Neural progenitor cell (in vitro differentiated cells): ENCODE data around the gene SOX2. TPM values are rescaled to one million over a fixed set of nuclear protein-coding genes. Genes with fewer than 3 reads are reported as not detected.

ENCODE experiments used
- DNase-seq: peaks from one replicate; pipeline ENCODE4 v3.0.0-alpha.2; 2016; ENCODE audit warnings: low spot score
- H2AFZ ChIP-seq: fragments of 200-600 bp; sonication (generic); replicated peaks from 2 replicates; pipeline ENCODE4 v1.6.1; 2016; ENCODE audit warnings: antibody characterized with exemption
- H3F3A ChIP-seq: fragments of 200-600 bp; sonication (generic); 2 replicates; pipeline ENCODE4 v1.6.1; 2016; ENCODE audit warnings: antibody characterized with exemption, low read depth
- H3K27ac ChIP-seq: fragments of 200-600 bp; sonication (generic); 2 replicates; pipeline ENCODE4 v1.5.1; 2016; ENCODE audit warnings: mild to moderate bottlenecking
- H3K27me3 ChIP-seq: fragments of 200-600 bp; sonication (generic); 2 replicates; pipeline ENCODE4 v1.6.1; 2016; ENCODE audit warnings: mild to moderate bottlenecking, moderate library complexity
- H3K36me3 ChIP-seq: fragments of 200-600 bp; sonication (generic); 2 replicates; pipeline ENCODE4 v1.5.1; 2016
- H3K4me1 ChIP-seq: fragments of 200-600 bp; sonication (generic); 2 replicates; pipeline ENCODE4 v1.6.1; 2016; ENCODE audit warnings: mixed run types
- H3K4me2 ChIP-seq: fragments of 200-600 bp; sonication (generic); 2 replicates; pipeline ENCODE4 v1.6.1; 2016
- H3K4me3 ChIP-seq: fragments of 200-600 bp; sonication (generic); 2 replicates; pipeline ENCODE4 v1.5.1; 2016
- H3K79me2 ChIP-seq: fragments of 200-600 bp; sonication (generic); 2 replicates; pipeline ENCODE4 v1.6.1; 2016; ENCODE audit warnings: low read depth
- H3K9ac ChIP-seq: fragments of 200-600 bp; sonication (generic); 2 replicates; pipeline ENCODE4 v1.6.1; 2016
- H3K9me3 ChIP-seq: fragments of 200-600 bp; sonication (generic); 2 replicates; pipeline ENCODE4 v1.5.1; 2016; ENCODE audit warnings: low read depth
- H4K20me1 ChIP-seq: fragments of 200-600 bp; sonication (generic); 2 replicates; pipeline ENCODE4 v1.6.1; 2016; ENCODE audit warnings: low read depth
- H3K27ac Mint-ChIP-seq: 3 replicates; pipeline ENCODE4 v1.8.0; 2021; ENCODE audit warnings: mixed read lengths
- H3K27me3 Mint-ChIP-seq: 2 replicates; pipeline ENCODE4 v1.8.0; 2022; ENCODE audit warnings: low read depth, mild to moderate bottlenecking, inconsistent platforms, moderate library complexity, mixed read lengths; ENCODE audit not compliant: insufficient read depth
- H3K36me3 Mint-ChIP-seq: 3 replicates; pipeline ENCODE4 v1.8.0; 2021; ENCODE audit warnings: mixed read lengths
- H3K4me1 Mint-ChIP-seq: 3 replicates; pipeline ENCODE4 v1.8.0; 2021; ENCODE audit warnings: mixed read lengths
- H3K4me3 Mint-ChIP-seq: 3 replicates; pipeline ENCODE4 v1.8.0; 2021; ENCODE audit warnings: mild to moderate bottlenecking, moderate library complexity, mixed read lengths
- H3K9me3 Mint-ChIP-seq: 3 replicates; pipeline ENCODE4 v1.8.0; 2020; ENCODE audit warnings: mixed read lengths
- CTCF ChIP-seq: fragments of 200-600 bp; sonication (generic); IDR thresholded peaks from 2 replicates; pipeline ENCODE4 v1.5.1; 2017; ENCODE audit warnings: antibody characterized with exemption, mild to moderate bottlenecking
- EZH2 ChIP-seq: fragments of 200-600 bp; sonication (generic); IDR thresholded peaks from 2 replicates; pipeline ENCODE4 v1.6.1; 2017; ENCODE audit warnings: antibody characterized with exemption, mild to moderate bottlenecking, moderate library complexity
- EZH2phosphoT487 ChIP-seq: fragments of 200-600 bp; sonication (generic); IDR thresholded peaks from 2 replicates; pipeline ENCODE4 v1.6.1; 2017; ENCODE audit warnings: antibody characterized with exemption
- total RNA-seq: library from RNA; depleted of rRNA; stranded (reverse); fragments of >200 nt; gene quantifications from 2 replicates; pipeline ENCODE4 v1.2.3, GENCODE V29; 2015; ENCODE audit warnings: low replicate concordance

The SOX2 gene
- 584 and 605 TPM in 2 replicates for total RNA-seq

DNA sequence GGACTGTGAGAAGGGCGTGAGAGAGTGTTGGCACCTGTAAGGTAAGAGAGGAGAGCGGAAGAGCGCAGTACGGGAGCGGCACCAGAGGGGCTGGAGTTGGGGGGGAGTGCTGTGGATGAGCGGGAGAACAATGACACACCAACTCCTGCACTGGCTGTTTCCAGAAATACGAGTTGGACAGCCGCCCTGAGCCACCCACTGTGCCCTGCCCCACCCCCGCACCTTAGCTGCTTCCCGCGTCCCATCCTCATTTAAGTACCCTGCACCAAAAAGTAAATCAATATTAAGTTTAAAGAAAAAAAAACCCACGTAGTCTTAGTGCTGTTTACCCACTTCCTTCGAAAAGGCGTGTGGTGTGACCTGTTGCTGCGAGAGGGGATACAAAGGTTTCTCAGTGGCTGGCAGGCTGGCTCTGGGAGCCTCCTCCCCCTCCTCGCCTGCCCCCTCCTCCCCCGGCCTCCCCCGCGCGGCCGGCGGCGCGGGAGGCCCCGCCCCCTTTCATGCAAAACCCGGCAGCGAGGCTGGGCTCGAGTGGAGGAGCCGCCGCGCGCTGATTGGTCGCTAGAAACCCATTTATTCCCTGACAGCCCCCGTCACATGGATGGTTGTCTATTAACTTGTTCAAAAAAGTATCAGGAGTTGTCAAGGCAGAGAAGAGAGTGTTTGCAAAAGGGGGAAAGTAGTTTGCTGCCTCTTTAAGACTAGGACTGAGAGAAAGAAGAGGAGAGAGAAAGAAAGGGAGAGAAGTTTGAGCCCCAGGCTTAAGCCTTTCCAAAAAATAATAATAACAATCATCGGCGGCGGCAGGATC, at the start of gene SOX2:
TSS of gene SOX2 (plus strand) at position 601 of the 811 bp plus-strand sequence. CDS start 436 bp downstream, outside the sequence.
- peak within 1 kb of the TSS; percentile 99 for H3K4me2 ChIP-seq
- H3K27ac Mint-ChIP-seq, result peak within 1 kb of the TSS; percentile 99
- no peak within 1 kb of the TSS for H3K4me3 Mint-ChIP-seq
- H3K9me3 Mint-ChIP-seq, result peaks cover 3% of the 10 kb centered on the region
- peaks cover 32% of the 10 kb centered on the region for H3K4me1 ChIP-seq
- H3K27me3 Mint-ChIP-seq, result peaks cover 5% of the 10 kb centered on the region
- H3K27me3 ChIP-seq, result no peaks in the 10 kb centered on the region
- H3K9ac ChIP-seq, result peak within 1 kb of the TSS; percentile 83
- peaks cover 29% of the 10 kb centered on the region for H3K36me3 ChIP-seq
- peak; percentile 98 for DNase-seq
- H3K27ac ChIP-seq, result peak within 1 kb of the TSS; percentile 99
- H3F3A ChIP-seq, result peaks cover 100% of the 10 kb centered on the region
- no peaks in the 10 kb centered on the region for H3K9me3 ChIP-seq
- peaks cover 93% of the 10 kb centered on the region for H3K79me2 ChIP-seq
- H4K20me1 ChIP-seq, result peaks cover 47% of the 10 kb centered on the region
- TF ChIP-seq EZH2phosphoT487 (no peak), EZH2 (no peak), CTCF (no peak)
- peaks cover 32% of the 10 kb centered on the region for H3K36me3 Mint-ChIP-seq
- H2AFZ ChIP-seq, result no peak within 1 kb of the TSS
- peaks cover 35% of the 10 kb centered on the region for H3K4me1 Mint-ChIP-seq
- H3K4me3 ChIP-seq, result peak within 1 kb of the TSS; percentile 98

GRCh38 chr3:181683563-181683962, 28.2 kb upstream of the SOX2 start:
- peaks cover 12% of the 10 kb centered on the region for H3K9me3 Mint-ChIP-seq
- no peak for DNase-seq
- TF ChIP-seq EZH2phosphoT487 (no peak), CTCF (no peak), EZH2 (no peak)
- H3K9me3 ChIP-seq, result peaks cover 4% of the 10 kb centered on the region
- H3F3A ChIP-seq, result peaks cover 23% of the 10 kb centered on the region
- H2AFZ ChIP-seq, result no peak overlapping the region
- no peak overlapping the region for H3K27ac ChIP-seq
- no peak overlapping the region for H3K4me3 Mint-ChIP-seq
- no peaks in the 10 kb centered on the region for H4K20me1 ChIP-seq
- no peak overlapping the region for H3K4me3 ChIP-seq
- H3K36me3 Mint-ChIP-seq, result no peaks in the 10 kb centered on the region
- H3K4me1 ChIP-seq, result peaks cover 29% of the 10 kb centered on the region
- H3K79me2 ChIP-seq, result peaks cover 16% of the 10 kb centered on the region
- peaks cover 6% of the 10 kb centered on the region for H3K36me3 ChIP-seq
- H3K27me3 Mint-ChIP-seq, result no peaks in the 10 kb centered on the region
- no peaks in the 10 kb centered on the region for H3K27me3 ChIP-seq
- no peak overlapping the region for H3K27ac Mint-ChIP-seq
- H3K4me1 Mint-ChIP-seq, result peaks cover 15% of the 10 kb centered on the region
- no peak overlapping the region for H3K4me2 ChIP-seq
- H3K9ac ChIP-seq, result no peak overlapping the region

DNA sequence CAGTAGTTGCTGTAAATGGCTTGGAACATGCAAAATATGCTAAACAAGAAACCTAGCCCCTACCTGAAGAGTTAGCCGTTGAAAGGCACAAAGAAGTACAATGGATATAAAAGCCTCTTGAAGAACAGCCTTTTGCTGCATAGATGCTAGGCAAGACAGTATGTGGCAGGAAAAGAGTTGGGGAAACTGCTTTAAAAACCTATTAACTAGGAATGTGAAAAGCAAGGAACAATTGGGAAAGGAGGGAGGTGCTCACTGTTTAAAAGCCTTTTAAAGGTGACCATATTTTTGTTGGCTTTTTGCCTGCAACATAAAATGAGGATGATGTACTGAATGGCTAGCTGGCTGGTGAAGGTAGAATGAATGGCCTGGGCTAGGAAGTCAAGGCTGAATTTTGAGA, 24.5 kb upstream of the SOX2 start:
- Mint-ChIP-seq H3K27ac (no peak overlapping the region), H3K4me1 (peaks cover 35% of the 10 kb centered on the region), H3K9me3 (peaks cover 3% of the 10 kb centered on the region), H3K36me3 (no peaks in the 10 kb centered on the region), H3K27me3 (no peaks in the 10 kb centered on the region), H3K4me3 (no peak overlapping the region)
- no peaks in the 10 kb centered on the region for H3K27me3 ChIP-seq
- H3K36me3 ChIP-seq, result no peaks in the 10 kb centered on the region
- H3K4me3 ChIP-seq, result no peak overlapping the region
- TF ChIP-seq CTCF (no peak), EZH2phosphoT487 (no peak), EZH2 (no peak)
- peaks cover 47% of the 10 kb centered on the region for H3F3A ChIP-seq
- H3K27ac ChIP-seq, result peak overlapping the region; percentile 83
- DNase-seq, result peak; percentile 34
- peaks cover 65% of the 10 kb centered on the region for H3K4me1 ChIP-seq
- peaks cover 31% of the 10 kb centered on the region for H3K79me2 ChIP-seq
- H3K4me2 ChIP-seq, result peak overlapping the region; percentile 43
- no peaks in the 10 kb centered on the region for H3K9me3 ChIP-seq
- H4K20me1 ChIP-seq, result no peaks in the 10 kb centered on the region
- no peak overlapping the region for H2AFZ ChIP-seq
- no peak overlapping the region for H3K9ac ChIP-seq
